Adrenal gland (tissue), 5 donors: Measurements from ENCODE around the gene AHNAK2.

Source experiments
- POLR2A ChIP-seq, 2 donors: fragments of 450-650 bp; IDR thresholded peaks; one replicate each; pipeline ENCODE4 v1.6.1; 2017; ENCODE audit warnings: antibody characterized with exemption in 2 of 2, mild to moderate bottlenecking in 2 of 2, moderate library complexity in 1 of 2
- TF ChIP-seq, protein P1 (sequence below), 6 experiments: fragments of 450-650 bp in 4 of 6; fragments of 200-600 bp in 2 of 6; sonication (generic) in 1 of 6; IDR thresholded peaks; 1 replicate in 5 of 6; 2 replicates in 1 of 6; pipeline versions ENCODE4 v1.5.1 to v1.8.0; 2016 to 2021; ENCODE audit warnings: antibody characterized with exemption in 6 of 6, mild to moderate bottlenecking in 2 of 6, moderate library complexity in 1 of 6
- donor health status: DM: no; HTN: no; CAD: no.

DNA sequence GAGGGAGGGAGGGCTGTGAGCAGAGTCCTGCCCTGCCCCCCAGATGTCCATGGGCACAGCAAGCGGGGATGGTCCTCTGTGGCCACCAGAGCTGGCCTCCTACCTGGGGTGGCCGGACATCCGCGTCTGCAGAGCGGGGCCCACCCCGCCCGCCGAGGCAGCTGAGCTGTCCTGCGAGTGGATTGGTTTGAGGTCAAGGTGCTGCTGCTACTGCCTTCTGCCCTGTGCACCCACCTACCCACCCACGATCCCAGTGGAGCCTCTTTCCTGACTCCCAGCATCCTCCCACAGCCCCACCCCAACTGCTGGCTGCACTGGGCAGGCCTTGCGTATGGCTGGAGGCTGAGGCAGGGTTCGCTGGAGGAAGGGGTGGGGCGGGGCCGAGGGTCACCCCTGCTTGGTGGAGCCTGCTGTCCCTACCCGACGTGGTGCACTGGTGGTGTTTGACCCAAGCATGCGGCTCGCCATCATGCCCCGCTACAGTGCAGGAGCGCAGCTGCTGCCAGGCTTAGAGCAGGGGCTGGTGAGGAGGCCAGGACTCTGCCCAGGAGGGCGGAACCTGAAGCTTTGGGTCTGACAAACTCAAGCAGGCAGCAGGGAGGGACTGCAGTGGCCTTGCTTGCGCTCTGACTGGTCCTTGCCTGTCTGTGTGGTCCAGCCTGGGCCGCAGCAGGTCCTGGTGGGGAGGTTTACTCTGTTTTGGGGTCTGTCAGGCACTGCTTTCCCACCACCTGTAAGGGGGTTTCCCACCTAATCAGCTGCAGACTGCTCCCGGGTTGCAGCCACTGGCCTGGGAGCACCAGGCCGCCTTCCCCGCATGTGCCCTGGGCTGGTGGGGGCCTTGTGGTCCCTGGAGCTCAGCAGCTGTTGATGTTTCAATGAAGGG lies 89.4 kb downstream of the AHNAK2 start:
- TF ChIP-seq, protein P1, sequence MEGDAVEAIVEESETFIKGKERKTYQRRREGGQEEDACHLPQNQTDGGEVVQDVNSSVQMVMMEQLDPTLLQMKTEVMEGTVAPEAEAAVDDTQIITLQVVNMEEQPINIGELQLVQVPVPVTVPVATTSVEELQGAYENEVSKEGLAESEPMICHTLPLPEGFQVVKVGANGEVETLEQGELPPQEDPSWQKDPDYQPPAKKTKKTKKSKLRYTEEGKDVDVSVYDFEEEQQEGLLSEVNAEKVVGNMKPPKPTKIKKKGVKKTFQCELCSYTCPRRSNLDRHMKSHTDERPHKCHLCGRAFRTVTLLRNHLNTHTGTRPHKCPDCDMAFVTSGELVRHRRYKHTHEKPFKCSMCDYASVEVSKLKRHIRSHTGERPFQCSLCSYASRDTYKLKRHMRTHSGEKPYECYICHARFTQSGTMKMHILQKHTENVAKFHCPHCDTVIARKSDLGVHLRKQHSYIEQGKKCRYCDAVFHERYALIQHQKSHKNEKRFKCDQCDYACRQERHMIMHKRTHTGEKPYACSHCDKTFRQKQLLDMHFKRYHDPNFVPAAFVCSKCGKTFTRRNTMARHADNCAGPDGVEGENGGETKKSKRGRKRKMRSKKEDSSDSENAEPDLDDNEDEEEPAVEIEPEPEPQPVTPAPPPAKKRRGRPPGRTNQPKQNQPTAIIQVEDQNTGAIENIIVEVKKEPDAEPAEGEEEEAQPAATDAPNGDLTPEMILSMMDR (IDR thresholded peaks at IDR 0.05), result no peak
- TF ChIP-seq POLR2A (IDR thresholded peaks at IDR 0.05), result no peak
